ENCODE results near the gene SMC4. TPM values are rescaled to one million over a fixed set of nuclear protein-coding genes. Genes with fewer than 3 reads are reported as not detected.

SMC4 gene
- total and polyA plus RNA-seq, 9 donors = 8.9 to 28.2 (median 18.0) TPM

DNA sequence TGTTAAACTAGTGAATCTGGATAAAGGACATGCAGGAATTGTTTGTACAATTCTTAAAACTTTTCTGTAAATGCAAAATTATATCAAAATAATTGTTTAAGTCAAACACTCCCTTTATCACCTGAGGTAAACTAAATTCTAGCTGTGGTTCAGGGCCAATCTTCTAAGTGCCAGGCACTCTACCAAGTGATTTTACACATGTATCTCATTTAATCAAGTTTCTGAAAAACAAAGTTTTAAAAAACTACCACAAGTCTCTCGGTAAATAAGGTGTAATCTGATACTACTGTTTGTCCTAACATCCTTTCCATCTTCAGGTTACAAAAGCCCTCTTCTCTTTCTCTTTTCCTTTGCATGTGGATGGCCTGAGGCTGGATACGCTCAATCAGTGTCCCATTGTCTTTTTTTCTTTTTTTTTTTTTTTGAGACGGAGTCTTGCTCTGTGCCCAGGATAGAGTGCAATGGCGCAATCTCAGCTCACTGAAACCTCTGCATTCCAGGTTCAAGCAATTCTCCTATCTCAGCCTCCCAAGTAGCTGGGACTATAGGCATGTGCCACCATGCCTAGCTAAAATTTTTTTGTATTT is 19.7 kb upstream of the SMC4 start:
- Histone ChIP-seq H3K9me3 (no peaks in the 10 kb centered on the region), H3K4me3 (no peak overlapping the region), H3K4me1 (ENCODE audit: insufficient read depth) (no peaks in the 10 kb centered on the region), H3K36me3 (no peaks in the 10 kb centered on the region), H3K27me3 (peaks cover 2% of the 10 kb centered on the region), H3K27ac (no peak overlapping the region)
- TF ChIP-seq EP300 (IDR thresholded peaks at IDR 0.05) (no peak), POLR2A (IDR thresholded peaks at IDR 0.05) (no peak)
- TF ChIP-seq, protein P1, sequence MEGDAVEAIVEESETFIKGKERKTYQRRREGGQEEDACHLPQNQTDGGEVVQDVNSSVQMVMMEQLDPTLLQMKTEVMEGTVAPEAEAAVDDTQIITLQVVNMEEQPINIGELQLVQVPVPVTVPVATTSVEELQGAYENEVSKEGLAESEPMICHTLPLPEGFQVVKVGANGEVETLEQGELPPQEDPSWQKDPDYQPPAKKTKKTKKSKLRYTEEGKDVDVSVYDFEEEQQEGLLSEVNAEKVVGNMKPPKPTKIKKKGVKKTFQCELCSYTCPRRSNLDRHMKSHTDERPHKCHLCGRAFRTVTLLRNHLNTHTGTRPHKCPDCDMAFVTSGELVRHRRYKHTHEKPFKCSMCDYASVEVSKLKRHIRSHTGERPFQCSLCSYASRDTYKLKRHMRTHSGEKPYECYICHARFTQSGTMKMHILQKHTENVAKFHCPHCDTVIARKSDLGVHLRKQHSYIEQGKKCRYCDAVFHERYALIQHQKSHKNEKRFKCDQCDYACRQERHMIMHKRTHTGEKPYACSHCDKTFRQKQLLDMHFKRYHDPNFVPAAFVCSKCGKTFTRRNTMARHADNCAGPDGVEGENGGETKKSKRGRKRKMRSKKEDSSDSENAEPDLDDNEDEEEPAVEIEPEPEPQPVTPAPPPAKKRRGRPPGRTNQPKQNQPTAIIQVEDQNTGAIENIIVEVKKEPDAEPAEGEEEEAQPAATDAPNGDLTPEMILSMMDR (IDR thresholded peaks at IDR 0.05) = no peak
- 82 to 85% (median 82%) methylated on average over 4 of the region's 4 CpGs for WGBS, 3 donors
- DNase-seq = no peak
- intact Hi-C loops (cut with DNase I) = no loop called here

DNA sequence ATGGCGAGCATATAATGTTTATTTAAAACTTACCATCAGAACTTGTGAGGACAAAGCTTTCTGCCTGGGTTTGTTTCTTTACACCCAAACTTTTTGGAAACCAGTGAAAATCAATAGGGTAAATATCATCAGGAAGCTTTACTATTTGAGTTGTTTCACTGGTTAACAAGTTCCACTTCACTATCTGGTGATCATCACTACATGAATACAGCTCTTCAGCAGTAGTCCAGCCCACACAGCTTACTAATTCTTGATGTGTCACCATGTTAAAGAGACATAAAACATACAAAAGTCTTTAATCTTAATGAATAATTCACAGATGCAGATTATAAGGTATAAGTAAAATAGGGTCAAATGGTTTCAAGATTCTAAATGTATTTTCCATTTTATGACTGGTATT is 18.0 kb upstream of the SMC4 start:
- intact Hi-C loops (cut with DNase I) = no loop called here
- Histone ChIP-seq H3K4me3 (no peak overlapping the region), H3K9me3 (no peaks in the 10 kb centered on the region), H3K4me1 (ENCODE audit: insufficient read depth) (no peaks in the 10 kb centered on the region), H3K27me3 (peaks cover 2% of the 10 kb centered on the region), H3K36me3 (no peaks in the 10 kb centered on the region), H3K27ac (no peak overlapping the region)
- 94 to 98% (median 97%) methylated on average over 1 of the region's 1 CpG for WGBS, 3 donors
- DNase-seq = no peak
- TF ChIP-seq, protein P1 (IDR thresholded peaks at IDR 0.05) = no peak
- no peak for TF ChIP-seq EP300 (IDR thresholded peaks at IDR 0.05)
- TF ChIP-seq POLR2A (IDR thresholded peaks at IDR 0.05) = no peak

DNA sequence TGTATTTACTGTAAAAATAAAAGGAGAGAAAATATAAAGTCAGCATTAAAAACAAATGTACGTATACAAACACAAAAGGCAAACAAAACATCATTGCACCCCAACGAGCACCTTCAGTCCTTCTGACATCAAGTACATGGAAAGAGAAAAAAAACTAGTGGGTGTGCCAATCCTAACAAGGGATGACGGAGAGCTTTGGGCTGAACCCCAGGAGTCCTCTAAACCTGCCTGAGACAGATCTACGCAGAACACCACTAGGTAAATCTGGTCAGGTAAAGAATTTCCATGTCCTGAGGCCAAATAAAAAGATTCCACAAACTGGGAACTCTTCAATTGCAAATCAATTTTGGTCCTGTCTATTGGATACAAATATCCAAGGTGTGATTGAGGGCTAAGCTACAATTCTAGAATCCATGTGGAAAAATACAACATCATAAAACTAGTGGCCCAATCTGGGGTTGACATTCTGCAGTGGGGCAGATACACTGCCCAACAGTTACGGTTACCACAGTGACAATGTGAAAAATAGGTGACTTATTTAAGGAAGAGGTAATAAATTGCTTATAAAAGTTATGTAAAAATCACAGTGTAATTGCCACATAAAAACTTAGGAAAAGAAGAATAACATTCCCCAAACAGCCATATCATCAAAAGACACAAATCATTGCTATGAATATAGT is 14.7 kb upstream of the SMC4 start:
- H3K4me3 ChIP-seq = no peak overlapping the region
- no peaks in the 10 kb centered on the region for H3K36me3 ChIP-seq
- intact Hi-C loops (cut with DNase I) = no loop called here
- WGBS, 3 donors = 92 to 94% (median 93%) methylated on average over 5 of the region's 5 CpGs
- TF ChIP-seq, protein P1 (IDR thresholded peaks at IDR 0.05) = no peak
- TF ChIP-seq EP300 (IDR thresholded peaks at IDR 0.05) (no peak), POLR2A (IDR thresholded peaks at IDR 0.05) (no peak)
- H3K4me1 ChIP-seq (ENCODE audit: insufficient read depth) = no peaks in the 10 kb centered on the region
- H3K9me3 ChIP-seq = no peaks in the 10 kb centered on the region
- peaks cover 2% of the 10 kb centered on the region for H3K27me3 ChIP-seq
- no peak for DNase-seq
- no peak overlapping the region for H3K27ac ChIP-seq

- WGBS, 3 donors = 93 to 94% (median 93%) methylated on average over 3 of the region's 3 CpGs
- Histone ChIP-seq H3K36me3 (no peaks in the 10 kb centered on the region), H3K27ac (no peak overlapping the region), H3K9me3 (no peaks in the 10 kb centered on the region), H3K27me3 (no peaks in the 10 kb centered on the region), H3K4me1 (ENCODE audit: insufficient read depth) (no peaks in the 10 kb centered on the region), H3K4me3 (no peak overlapping the region)
- no peak for TF ChIP-seq POLR2A (IDR thresholded peaks at IDR 0.05)
- TF ChIP-seq, protein P1 (IDR thresholded peaks at IDR 0.05) = no peak
- no peak for TF ChIP-seq EP300 (IDR thresholded peaks at IDR 0.05)
- intact Hi-C loops (cut with DNase I) = no loop called here
- DNase-seq = no peak
Observed at GRCh38 chr3:160390565-160391138, 8.8 kb upstream of the SMC4 start.

Measured in ovary (tissue), 9 donors.